Activated CD8-positive, alpha-beta memory T cell treated with anti-CD3 and anti-CD28 coated beads for 1 hour (primary cell): ENCODE measurements around the gene TSPAN12.
"Not testable (repeated sequence)": the region's sequence is repeated elsewhere in the genome, so short reads cannot be mapped to it uniquely, and the experiment has no call there.

Source experiments
- DNase-seq, 2 donors: peaks; one replicate each; pipeline ENCODE4 v3.0.0-alpha.2; 2020; ENCODE audit warnings: low read depth in 1 of 2; ENCODE audit errors: extremely low read depth in 1 of 2

The TSPAN12 gene, protein sequence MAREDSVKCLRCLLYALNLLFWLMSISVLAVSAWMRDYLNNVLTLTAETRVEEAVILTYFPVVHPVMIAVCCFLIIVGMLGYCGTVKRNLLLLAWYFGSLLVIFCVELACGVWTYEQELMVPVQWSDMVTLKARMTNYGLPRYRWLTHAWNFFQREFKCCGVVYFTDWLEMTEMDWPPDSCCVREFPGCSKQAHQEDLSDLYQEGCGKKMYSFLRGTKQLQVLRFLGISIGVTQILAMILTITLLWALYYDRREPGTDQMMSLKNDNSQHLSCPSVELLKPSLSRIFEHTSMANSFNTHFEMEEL

DNA sequence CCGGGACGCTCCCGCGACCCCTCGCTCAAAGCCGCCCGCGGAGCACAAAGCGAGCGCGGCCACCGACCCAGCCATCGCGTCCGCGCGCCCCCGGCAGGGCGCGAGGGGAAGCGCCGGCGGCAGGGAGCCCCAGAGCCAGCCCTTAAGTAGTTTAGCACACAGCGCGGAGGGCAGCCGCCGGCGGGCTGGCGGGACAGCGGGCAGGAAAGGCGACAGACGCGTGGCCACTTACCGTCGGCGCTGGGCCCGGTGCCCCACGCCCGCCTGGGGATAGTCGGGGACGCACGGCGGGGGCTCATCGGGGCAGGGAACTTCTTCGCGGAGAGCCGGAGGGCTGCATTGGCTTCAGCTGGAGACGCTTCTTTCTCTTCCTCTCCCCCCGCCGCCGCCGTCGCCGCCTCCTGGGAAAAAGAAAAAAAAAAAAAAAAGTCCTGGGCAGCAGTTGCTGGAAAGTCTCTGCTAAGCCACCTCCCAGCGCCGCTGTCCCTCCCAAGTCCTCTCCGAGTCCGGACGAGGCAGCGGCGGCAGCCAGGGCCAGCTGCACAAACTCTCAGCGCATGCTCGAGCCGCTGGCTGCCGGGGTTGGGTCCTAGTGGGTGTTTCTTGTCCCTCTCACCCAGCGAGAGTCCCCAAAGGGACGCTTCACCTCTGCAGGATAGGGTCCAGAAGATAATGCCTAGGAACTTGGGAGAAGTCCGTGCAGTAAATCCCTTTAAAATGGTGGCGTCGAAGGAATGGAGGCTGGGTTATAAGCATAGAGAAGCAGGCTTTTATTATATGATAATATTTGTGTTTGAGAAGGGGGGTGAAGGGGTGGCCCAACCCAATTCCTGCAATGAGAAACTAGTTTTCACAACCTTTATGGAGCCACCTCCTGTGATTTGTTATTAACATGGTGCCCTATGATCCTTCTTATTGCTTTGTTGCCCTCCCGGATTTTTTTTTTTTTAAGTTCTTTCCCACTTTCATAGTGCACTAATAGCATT, at the start of gene TSPAN12:
Gene TSPAN12 (minus strand): TSS at position 557 of the 986 bp plus-strand sequence. CDS start 1,381 bp downstream, outside the sequence.
- peak in 1 of 2 donors; percentile 19 for DNase-seq

DNA sequence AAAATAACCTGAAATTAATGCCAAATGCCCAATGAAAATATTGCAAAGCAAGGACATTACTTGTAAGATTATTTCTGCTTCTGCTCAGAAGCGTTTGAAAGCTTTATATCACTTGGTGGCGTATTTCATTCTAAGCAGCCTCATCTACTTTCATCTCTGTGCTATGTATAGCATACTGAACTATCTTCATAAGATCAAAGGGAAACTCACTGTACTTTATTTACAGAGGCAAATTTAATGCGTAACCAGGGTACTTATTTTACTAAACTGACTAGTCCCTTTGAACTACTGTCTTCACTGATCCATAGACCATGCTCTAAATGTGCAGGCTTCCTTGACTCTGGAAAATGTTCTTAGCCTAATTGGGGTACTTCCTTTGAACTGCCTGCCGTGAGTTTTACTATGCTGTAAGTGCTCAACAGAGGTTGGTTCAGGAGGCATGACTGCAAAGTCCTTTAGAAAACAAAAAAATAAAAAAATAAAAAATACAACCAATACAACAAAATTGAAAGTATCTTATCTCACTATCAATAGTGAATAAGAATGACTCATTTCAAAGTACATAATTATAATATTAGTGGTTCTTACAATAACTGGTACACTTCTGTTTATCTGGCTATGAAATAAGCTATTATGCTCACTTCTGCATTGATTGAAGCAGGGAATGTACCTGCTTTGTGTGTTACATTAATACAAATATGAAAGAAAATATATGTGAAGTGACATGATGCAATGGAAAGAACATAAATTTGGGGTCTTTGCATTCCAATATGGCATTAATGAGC, 41.0 kb upstream of the TSPAN12 start:
- no peak for DNase-seq

DNA sequence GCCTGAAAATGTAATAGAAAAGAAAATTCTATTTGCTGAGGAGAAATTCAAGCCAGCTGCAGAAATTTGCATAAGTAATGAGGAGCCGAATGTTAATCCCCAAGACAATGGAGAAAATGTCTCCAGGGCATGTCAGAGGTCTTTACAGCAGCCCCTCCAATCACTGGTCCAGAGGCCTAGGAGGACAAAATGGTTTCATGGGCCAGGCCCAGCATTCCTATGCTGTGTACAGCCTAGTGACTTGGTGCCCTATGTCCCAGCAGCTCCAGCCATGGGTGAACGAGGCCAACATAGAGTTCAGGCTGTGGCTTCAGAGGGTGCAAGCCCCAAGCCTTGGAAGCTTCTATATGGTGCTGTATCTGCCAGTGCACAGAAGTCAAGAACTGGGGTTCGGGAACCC, 37.3 kb upstream of the TSPAN12 start:
- DNase-seq: not testable (repeated sequence)

DNA sequence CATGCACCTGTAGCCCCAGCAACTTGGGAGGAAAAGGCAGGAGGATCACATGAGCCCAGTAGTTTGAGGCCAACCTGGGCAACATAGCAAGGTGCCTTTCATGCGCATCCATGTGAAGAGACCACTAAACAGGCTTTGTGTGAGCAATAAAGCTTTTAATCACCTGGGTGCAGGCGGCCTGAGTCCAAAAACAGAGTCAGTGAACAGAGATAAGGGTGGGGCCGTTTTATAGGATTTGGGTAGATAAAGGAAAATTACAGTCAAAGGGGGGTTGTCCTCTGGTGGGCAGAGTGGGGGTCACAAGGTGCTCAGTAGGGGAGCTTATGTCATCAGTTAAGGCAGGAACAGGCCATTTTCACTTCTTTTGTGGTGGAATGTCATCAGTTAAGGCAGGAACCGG, 27.7 kb upstream of the TSPAN12 start:
- not testable (repeated sequence) for DNase-seq

DNA sequence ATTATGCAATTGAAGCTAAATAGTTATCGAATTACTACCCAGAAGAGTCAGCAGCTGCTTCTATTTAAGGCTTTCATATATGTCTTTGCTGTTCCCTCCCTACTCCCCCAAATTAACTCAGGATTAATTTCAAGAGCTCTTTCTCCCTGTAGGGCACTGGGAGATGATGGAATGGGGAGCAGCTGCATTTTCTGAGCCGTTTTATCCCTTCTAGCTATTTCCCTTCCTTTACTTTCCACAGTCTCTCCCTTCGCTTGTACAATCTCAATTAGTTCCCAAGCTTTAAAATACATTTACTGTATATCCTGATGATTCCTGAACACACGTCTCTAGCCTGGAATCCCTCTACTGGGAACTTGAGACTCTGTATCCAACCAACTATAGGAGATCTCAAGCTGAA, 19.8 kb upstream of the TSPAN12 start:
- DNase-seq: no peak

DNA sequence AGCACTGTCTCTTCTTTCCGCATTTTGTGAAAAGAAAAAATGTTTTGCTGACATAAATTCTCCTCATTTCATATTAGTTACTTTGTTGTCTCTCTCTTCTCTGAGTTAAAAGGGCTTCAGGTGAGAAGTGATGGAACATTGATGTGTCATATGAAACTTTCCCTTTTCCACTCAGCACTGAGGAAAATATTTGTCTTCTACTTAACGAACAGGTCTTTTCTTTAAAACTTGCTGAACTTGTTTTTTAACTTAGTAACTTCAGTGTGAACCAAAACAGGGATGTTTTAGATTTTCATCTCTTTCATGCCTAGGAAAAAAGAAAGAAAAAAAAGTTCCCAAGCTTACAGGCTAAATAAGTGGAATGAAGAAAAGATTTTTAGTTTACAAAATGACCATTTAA, 19.0 kb upstream of the TSPAN12 start:
- DNase-seq: no peak

DNA sequence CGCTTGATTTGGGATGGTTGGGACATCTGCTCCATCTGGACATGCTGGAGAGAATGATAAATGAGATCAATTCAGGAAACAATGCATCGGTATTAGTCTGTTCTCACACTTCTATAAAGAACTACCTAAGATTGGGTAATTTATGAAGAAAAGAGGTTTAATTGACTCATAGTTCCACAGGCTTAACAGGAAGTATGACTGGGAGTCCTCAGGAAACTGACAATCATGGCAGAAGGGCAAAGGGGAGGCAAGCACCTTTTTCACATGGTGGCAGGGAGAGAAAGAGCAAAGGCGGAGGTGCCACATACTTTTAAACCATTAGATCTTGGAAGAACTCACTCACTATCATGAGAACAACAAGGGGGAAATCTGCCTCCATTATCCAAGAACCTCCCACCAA, 16.8 kb upstream of the TSPAN12 start:
- DNase-seq: no peak

DNA sequence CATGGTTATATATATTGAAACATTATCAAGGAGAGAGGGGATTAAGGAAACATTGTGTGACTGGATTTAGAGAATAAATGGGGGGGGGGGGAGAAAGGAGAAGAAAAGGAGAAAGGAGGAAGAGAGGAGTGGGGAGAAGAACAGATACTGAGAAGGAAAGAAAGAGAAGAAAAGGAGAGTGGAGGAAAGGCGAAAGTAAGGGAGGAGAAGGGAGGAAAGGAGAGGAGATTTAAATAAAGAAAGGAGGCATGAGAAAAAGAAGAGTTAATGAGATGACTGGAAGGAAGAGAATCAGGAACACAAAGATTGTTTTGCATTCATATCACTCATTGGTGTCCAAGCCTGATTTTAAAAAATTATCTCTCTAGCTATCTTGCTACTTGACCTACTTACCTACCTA, 16.1 kb upstream of the TSPAN12 start:
- no peak for DNase-seq

DNA sequence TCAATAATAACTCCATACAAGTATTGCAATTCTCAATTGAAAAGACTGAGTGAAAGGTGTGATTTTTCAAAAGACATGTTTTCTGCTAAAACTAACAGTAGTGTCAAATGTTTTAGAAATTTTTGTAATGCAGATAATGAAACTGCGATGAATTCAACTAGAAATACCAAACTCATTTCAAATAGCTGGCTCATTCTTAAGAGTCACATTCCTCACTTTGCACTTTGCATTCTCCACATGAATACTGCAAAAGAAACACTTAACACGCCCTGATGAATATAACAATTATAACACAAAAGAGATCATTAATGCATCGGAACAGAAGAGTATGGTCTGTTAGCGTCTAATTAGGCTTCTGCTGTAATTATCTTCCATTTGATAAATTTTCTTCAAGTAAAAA, 15.5 kb upstream of the TSPAN12 start:
- DNase-seq: no peak

DNA sequence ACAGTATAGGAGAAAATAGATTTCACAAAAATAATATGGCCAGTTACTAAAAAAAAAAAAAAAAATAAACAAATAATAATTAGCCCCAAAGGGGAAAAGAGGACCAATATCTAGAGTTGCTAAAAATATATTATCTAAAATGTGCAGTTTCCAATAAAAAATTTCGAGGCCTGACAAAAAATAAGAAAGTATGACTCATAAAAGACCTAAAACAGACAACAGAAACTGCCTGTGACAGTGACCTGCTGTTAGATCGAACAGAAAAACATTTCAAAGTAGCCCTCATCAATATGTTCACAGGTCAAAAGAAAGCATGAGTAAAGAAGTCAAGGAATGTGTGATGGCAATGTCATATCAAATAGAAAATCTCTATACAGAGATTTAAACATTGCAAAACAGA, 11.8 kb upstream of the TSPAN12 start:
- DNase-seq: no peak

DNA sequence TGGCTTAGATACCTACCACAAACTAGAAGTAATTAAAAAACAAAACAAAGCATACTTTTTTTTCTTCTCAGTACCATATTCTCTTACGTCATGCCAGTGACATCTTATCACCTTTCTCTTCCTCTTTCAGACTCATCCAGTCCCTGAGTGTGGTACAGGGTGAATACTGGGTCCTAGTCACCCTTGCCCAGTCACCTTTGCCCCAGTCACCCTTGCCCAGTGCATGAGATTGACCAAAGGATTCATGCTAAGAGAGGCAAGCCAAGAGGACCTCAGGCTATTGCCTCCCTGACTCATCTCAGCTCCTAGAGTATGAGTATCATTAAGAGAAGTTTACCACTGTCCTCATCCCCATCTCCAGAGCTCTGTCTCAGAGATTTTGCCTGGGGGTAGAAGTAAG, 10.0 kb upstream of the TSPAN12 start:
- DNase-seq: no peak

DNA sequence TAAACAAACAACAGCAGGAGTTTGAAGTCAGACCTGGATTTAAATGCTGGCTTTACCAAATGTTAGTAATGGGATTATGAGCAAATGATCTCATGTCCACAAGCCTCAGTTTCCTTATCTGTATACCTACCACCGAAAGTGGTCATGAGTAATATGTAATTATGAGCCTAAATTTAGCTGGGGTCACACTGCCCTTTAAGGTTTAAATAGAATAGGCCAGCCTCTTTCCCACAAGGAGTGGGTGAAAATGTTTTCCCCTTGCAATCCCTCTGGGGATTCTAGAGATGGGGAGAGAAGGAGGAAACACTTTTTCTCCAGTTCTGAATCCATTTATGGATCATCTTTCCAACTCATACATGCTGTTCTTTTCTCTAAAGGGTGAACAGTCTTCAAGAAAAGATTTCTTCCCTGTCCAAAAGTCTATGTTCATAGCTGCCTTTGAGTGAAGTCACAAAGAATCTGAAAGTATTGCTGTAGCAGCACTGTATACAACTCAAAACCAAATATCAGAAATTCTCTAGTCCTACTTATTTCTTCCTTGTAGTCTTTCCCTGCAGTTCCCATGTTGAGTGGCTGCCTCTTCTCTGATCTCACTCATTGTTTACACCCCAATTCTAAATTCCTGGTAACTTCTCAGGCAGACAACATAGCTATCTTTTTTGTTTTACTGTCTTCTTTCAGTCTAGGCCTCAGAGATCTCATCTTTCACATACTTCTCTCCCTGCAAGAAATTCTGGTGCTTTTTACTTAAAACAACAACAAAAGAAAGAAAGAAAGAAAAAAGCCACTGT, 7.4 kb upstream of the TSPAN12 start:
- no peak for DNase-seq

DNA sequence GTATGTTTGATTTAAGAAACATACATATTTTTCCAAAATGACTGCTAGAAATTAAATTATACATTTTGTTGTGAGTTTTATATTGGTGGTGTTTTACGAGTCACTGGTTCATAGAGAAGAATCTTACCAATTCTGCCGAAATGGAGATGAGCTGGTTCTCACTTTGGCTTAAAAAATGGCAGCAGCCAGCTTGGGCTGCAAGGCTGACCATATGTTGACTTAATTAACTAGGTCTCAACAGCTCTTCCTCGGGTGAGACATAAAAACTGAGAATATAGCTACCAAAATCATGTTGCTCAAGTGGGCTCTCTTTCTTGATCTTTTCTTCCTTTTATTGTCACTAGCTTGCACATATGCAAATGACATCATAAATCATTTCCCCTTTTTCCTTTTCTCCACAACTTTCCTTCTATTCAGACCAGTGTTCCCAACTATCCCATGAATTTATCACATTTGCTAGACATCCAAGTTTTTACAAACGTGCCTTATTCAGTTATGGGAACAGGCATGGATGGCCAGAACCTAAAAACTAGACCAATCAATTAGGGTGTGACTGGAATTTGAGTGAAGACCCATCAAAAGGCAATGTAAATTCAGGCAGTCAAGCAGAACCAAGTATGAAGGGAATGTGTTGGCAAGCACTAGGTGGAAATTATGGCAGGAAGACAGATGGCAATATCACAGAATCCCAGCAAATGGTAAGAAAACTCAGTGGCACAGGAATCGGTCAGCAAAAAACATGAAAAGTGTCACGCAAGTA, 6.4 kb upstream of the TSPAN12 start:
- DNase-seq: no peak

DNA sequence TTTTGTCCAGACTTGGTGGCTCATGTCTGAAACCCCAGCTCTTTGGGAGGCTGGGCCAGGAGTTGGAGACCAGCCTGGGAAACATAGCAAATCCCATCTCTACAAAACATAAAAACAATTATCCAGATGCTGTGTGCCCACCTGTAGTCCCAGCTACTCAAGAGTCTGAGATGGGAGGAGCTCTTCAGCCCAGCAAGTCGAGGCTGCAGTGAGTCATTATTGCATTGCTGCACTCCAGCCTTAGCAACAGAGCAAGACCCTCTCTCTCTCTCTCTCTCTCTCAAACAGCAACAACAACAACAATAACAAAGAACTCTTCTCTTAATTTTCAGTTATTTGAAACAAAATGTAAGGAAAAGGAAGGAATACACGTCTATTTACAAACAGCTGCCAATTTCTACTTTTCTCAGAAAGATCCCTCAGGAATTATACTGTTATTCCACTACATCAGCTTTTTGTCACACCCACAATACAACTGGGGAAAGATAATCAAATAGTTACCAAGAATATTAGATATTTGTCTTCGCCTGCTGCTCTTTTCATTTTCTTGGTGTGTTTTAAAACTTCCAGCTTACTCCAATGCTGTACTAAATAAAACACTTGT, 5.1 kb upstream of the TSPAN12 start:
- no peak for DNase-seq

DNA sequence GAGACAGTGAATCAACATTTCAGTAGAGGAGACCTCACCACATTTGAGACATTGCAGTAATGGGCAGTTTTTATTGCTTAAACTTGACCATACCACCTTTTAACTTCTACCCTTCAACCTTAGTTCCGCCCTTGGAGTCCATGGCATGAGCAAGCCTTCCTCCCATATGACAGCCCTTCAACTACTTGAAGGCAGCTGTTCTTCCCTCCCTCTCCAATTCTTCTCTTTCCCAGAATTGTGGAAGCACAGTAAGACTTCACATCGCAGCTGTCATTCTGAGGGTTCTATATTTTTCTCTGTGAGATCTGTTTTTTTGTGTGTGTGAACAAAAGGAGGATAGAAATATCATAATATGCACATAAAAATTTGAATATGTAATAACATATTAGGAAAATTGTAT, 2.2 kb upstream of the TSPAN12 start:
- no peak for DNase-seq

DNA sequence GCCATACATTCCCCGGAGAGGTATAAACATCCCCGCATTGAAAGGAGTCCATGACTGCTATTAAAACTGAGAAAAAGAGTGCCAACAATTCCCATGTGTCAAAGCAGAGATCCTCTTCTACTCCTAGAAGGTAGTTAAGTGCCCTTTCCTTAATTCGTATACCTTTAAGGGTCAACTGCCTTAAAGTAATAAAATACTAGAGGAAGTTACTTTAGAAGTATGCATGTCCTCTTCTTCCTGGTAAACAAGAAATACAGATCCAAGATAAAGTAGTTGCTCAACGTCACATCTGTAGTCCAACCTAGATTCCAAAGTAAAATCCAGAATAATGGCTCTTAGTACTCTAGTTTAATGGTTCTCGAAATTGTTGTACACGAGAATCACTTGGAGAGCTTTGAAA, 1.5 kb upstream of the TSPAN12 start:
- no peak for DNase-seq

DNA sequence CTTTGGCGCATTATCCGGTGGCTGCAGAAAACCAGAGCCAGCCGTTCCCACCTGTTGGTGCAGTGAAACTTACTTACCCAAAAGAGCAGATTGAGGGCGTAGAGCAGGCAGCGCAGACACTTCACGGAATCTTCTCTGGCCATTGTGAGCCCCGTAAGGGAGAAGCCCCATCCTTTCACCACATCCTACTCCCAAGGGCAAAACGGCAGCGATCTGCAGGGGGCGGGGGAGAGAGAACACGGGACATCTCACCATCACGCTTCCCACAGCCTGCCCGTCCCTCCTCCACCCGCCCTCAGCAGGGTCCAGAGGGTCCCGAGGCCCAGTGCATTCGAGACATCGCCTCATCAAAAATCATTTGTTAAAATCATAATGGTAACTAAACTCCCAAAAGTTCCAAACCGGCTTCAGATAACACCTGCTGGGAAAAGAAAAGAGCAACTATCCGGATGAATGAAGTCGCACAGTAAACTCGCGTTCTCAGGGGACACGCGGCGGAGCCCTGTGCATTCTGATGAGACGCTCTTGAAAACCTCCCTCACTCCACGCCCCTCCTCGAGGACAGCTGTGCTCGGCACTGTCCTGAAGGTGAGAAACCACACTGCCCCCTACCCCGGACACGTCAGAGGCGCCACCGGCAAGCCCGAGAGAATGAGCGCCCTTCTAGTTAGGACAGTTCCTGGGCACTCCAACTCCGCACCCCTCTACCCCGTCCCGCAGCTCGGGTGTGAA, 1.2 kb downstream of the TSPAN12 start:
- DNase-seq: no peak

DNA sequence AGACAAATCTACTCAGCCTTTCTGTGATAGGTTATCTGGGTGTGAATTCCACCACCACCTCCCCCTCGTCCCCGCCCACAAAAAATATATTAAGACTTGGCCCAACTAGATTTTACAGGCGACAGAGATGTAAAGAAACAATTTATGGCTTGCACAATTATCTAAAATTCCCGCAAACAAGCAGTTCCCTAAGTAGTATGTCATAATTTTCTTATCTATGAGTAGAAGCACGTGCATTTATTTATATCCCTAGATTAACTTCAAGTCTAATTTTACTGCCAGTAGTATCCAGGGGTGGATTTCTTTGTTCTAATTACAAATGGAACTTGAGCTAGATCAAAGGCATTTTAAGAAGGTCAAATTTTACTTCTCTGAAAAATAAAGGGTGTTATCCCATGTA, 1.7 kb downstream of the TSPAN12 start:
- DNase-seq: no peak

DNA sequence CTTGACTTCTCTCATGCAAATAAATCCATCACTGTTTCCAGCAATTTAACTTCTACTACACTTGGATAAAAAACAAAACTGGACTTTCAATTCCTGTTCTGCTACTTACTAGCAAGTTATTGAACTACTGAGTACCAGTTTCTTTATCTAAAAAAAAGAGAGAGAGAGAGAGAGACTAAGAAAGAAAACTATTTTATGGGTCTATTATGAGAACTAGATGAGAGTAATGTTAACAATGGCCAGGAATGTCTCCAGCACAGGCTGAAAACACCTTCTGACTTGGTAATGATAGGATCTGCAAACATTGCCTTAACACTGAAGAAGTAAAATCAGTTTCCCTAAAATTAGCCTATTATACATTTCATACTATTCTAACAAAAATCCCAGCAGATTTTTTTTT, 5.2 kb downstream of the TSPAN12 start:
- no peak for DNase-seq
